ENCODE results near the gene POLR3F. TPM values are rescaled to one million over a fixed set of nuclear protein-coding genes. Genes with fewer than 3 reads are reported as not detected.
A peak's percentile ranks its signal among the peaks of the same experiment; 100 is the strongest.

The POLR3F gene
- total RNA-seq: 7.7 TPM
- long read RNA-seq, partial matches to known transcripts: 0 of 6 reads
- long read RNA-seq, other reads (novel, unspliced or antisense): 1 of 6 reads

- ATAC-seq: peak; percentile 100
- peak; percentile 98 for DNase-seq (ENCODE audit: missing footprints)
- intact Hi-C loops (cut with DNase I): loop anchor here (2.0 kb wide), 2 partner anchors 40 to 178 kb away; partner anchors contain the start of genes SEC23B and ZNF133
Measured at GRCh38 chr20:18466894-18467730, at the start of gene POLR3F, which contains the start of gene DZANK1. Gene POLR3F (plus strand): TSS chr20:18467390. CDS start chr20:18467507, 117 bp downstream. Gene DZANK1 (minus strand): TSS chr20:18467030. CDS start chr20:18465358, 1,672 bp downstream.

- ATAC-seq (no peak), DNase-seq (ENCODE audit: missing footprints) (no peak)
- intact Hi-C loops (cut with DNase I): no loop called here
Measured at GRCh38 chr20:18421608-18422007, 45.6 kb upstream of the POLR3F start.

GRCh38 chr20:18427214-18427613, 40.0 kb upstream of the POLR3F start:
- ATAC-seq: no peak
- intact Hi-C loops (cut with DNase I): no loop called here
- DNase-seq (ENCODE audit: missing footprints): no peak

GRCh38 chr20:18428490-18429173, 38.6 kb upstream of the POLR3F start:
- DNase-seq (ENCODE audit: missing footprints) (no peak), ATAC-seq (no peak)
- intact Hi-C loops (cut with DNase I): no loop called here

GRCh38 chr20:18430172-18430826, 36.9 kb upstream of the POLR3F start:
- no peak for DNase-seq (ENCODE audit: missing footprints)
- intact Hi-C loops (cut with DNase I): no loop called here
- no peak for ATAC-seq

GRCh38 chr20:18431206-18431605, 36.0 kb upstream of the POLR3F start:
- ATAC-seq (no peak), DNase-seq (ENCODE audit: missing footprints) (no peak)
- intact Hi-C loops (cut with DNase I): no loop called here

GRCh38 chr20:18436847-18437246, 30.3 kb upstream of the POLR3F start:
- intact Hi-C loops (cut with DNase I): no loop called here
- ATAC-seq: no peak
- DNase-seq (ENCODE audit: missing footprints): no peak

- intact Hi-C loops (cut with DNase I): no loop called here
- ATAC-seq: no peak
Measured at GRCh38 chr20:18440403-18440802, 26.8 kb upstream of the POLR3F start.

GRCh38 chr20:18443886-18444285, 23.3 kb upstream of the POLR3F start:
- DNase-seq (ENCODE audit: missing footprints): no peak
- intact Hi-C loops (cut with DNase I): no loop called here
- no peak for ATAC-seq

More at GRCh38 chr20:18440403-18440802, 26.8 kb upstream of the POLR3F start:
- no peak for DNase-seq (ENCODE audit: missing footprints)

GRCh38 chr20:18456600-18456999, 10.6 kb upstream of the POLR3F start:
- no peak for DNase-seq (ENCODE audit: missing footprints)
- no peak for ATAC-seq
- intact Hi-C loops (cut with DNase I): no loop called here

GRCh38 chr20:18465536-18466200, 1.5 kb upstream of the POLR3F start:
- DNase-seq (ENCODE audit: missing footprints) (no peak), ATAC-seq (no peak)
- intact Hi-C loops (cut with DNase I): loop anchor here (2.0 kb wide), 2 partner anchors 41 to 177 kb away; partner anchors contain the start of genes SEC23B and ZNF133

- ATAC-seq (peak; percentile 69), DNase-seq (ENCODE audit: missing footprints) (no peak)
- intact Hi-C loops (cut with DNase I): loop anchor here (2.0 kb wide), 2 partner anchors 40 to 178 kb away; partner anchors contain the start of genes SEC23B and ZNF133
Measured at GRCh38 chr20:18466574-18466893, 656 bp upstream of the POLR3F start.

- DNase-seq (ENCODE audit: missing footprints) (no peak), ATAC-seq (no peak)
- intact Hi-C loops (cut with DNase I): no loop called here
Measured at GRCh38 chr20:18477218-18477617, 10.0 kb downstream of the POLR3F start.

GRCh38 chr20:18477821-18478220, 10.6 kb downstream of the POLR3F start:
- DNase-seq (ENCODE audit: missing footprints) (no peak), ATAC-seq (no peak)
- intact Hi-C loops (cut with DNase I): no loop called here

- ATAC-seq: no peak
- intact Hi-C loops (cut with DNase I): no loop called here
- no peak for DNase-seq (ENCODE audit: missing footprints)
Measured at GRCh38 chr20:18481596-18481995, 14.4 kb downstream of the POLR3F start.

- ATAC-seq: no peak
- DNase-seq (ENCODE audit: missing footprints): no peak
- intact Hi-C loops (cut with DNase I): no loop called here
Measured at GRCh38 chr20:18488301-18488700, 21.1 kb downstream of the POLR3F start.

- intact Hi-C loops (cut with DNase I): no loop called here
- ATAC-seq: no peak
- DNase-seq (ENCODE audit: missing footprints): no peak
Measured at GRCh38 chr20:18496042-18496441, 28.9 kb downstream of the POLR3F start.

GRCh38 chr20:18496740-18497592, 29.8 kb downstream of the POLR3F start, which contains the start of gene RBBP9:
Gene RBBP9 (minus strand): TSS chr20:18497225. CDS start chr20:18497167, 58 bp downstream.
- ATAC-seq (peak; percentile 100), DNase-seq (ENCODE audit: missing footprints) (peak; percentile 94)
- intact Hi-C loops (cut with DNase I): no loop called here

All from Right ventricle myocardium inferior (tissue), 1 donor.